Measurements from ENCODE around the gene KIRREL3.
"Not testable (repeated sequence)": the region's sequence is repeated elsewhere in the genome, so short reads cannot be mapped to it uniquely, and the experiment has no call there.

The KIRREL3 gene

GRCh38 chr11:126409620-126409985 is 591.0 kb downstream of the KIRREL3 start:
- no peak for DNase-seq

GRCh38 chr11:126408901-126409619 is 591.5 kb downstream of the KIRREL3 start:
- no peak for DNase-seq

GRCh38 chr11:126408496-126408895 is 592.1 kb downstream of the KIRREL3 start:
- DNase-seq, result no peak

GRCh38 chr11:126407682-126408288 is 592.8 kb downstream of the KIRREL3 start:
- no peak for DNase-seq

GRCh38 chr11:126407101-126407521 is 593.5 kb downstream of the KIRREL3 start:
- DNase-seq, result no peak

- DNase-seq, result no peak
These were observed 594.2 kb downstream of the KIRREL3 start for GRCh38 chr11:126406368-126406767.

GRCh38 chr11:126405906-126406305 is 594.7 kb downstream of the KIRREL3 start:
- DNase-seq, result no peak

GRCh38 chr11:126405374-126405773 is 595.2 kb downstream of the KIRREL3 start:
- DNase-seq, result no peak

GRCh38 chr11:126404367-126404766 is 596.2 kb downstream of the KIRREL3 start:
- DNase-seq, result no peak

GRCh38 chr11:126403658-126404057 is 596.9 kb downstream of the KIRREL3 start:
- no peak for DNase-seq

GRCh38 chr11:126403022-126403581 is 597.5 kb downstream of the KIRREL3 start:
- no peak for DNase-seq

GRCh38 chr11:126400479-126400878 is 600.1 kb downstream of the KIRREL3 start:
- no peak for DNase-seq

- no peak for DNase-seq
These were observed 600.6 kb downstream of the KIRREL3 start for GRCh38 chr11:126400019-126400418.

- no peak for DNase-seq
These were observed 601.8 kb downstream of the KIRREL3 start for GRCh38 chr11:126398721-126399120.

GRCh38 chr11:126398296-126398695 is 602.3 kb downstream of the KIRREL3 start:
- no peak for DNase-seq

- DNase-seq, result no peak
These were observed 603.6 kb downstream of the KIRREL3 start for GRCh38 chr11:126396965-126397364.

GRCh38 chr11:126396266-126396665 is 604.3 kb downstream of the KIRREL3 start:
- not testable (repeated sequence) for DNase-seq

GRCh38 chr11:126395784-126396183 is 604.8 kb downstream of the KIRREL3 start:
- DNase-seq, result not testable (repeated sequence)

GRCh38 chr11:126394634-126395072 is 605.9 kb downstream of the KIRREL3 start:
- DNase-seq, result not testable (repeated sequence)

- no peak for DNase-seq
These were observed 606.5 kb downstream of the KIRREL3 start for GRCh38 chr11:126394036-126394435.

- DNase-seq, result no peak
These were observed 607.4 kb downstream of the KIRREL3 start for GRCh38 chr11:126393143-126393542.

GRCh38 chr11:126392633-126393013 is 607.9 kb downstream of the KIRREL3 start:
- peak; percentile 94 for DNase-seq

- peak; percentile 81 for DNase-seq
These were observed 608.5 kb downstream of the KIRREL3 start for GRCh38 chr11:126391970-126392632.

All from MV-4-11 (cell line).